GM21360 (cell line): Measurements from ENCODE around the gene CERT1.
A peak's percentile ranks its signal among the peaks of the same experiment; 100 is the strongest.
"Not testable (repeated sequence)": the region's sequence is repeated elsewhere in the genome, so short reads cannot be mapped to it uniquely, and the experiment has no call there.

ENCODE experiments used
- ATAC-seq: cut with Tn5 transposase; IDR thresholded peaks from one replicate; pipeline ENCODE4 v1.9.1; 2021; ENCODE audit warnings: mild to moderate bottlenecking, moderate library complexity; ENCODE audit not compliant: unreplicated experiment

Gene CERT1

GRCh38 chr5:75511435-75512382 is at the start of gene CERT1, which contains the start of gene POLK:
TSS of gene CERT1 (minus strand) at chr5:75511629. CDS start at chr5:75511207, 422 bp downstream.
TSS of gene POLK (plus strand) at chr5:75511891.
- ATAC-seq: peak; percentile 75

GRCh38 chr5:75560655-75561054 is 49.2 kb upstream of the CERT1 start:
- not testable (repeated sequence) for ATAC-seq

- ATAC-seq: no peak
Observed at GRCh38 chr5:75558981-75559632, 47.7 kb upstream of the CERT1 start.

DNA sequence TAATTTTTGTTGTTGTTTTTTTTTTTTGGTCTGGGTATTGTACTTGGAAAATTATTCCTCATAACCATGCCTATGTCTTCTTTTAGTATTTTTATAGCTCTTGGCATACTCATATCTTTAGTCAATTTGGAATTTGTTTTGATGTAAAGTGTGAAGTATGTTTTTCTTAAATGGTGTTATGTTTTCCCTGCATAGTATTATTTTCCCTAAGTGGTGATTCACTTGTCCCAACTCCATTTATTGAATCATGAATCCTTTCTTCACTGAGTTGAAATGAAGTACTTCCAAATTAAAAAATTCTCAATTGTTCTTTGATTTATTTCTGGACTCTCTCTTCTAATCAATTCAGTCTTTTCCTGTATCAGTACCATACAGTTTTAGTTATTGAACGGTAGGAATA is 46.8 kb upstream of the CERT1 start:
- no peak for ATAC-seq

DNA sequence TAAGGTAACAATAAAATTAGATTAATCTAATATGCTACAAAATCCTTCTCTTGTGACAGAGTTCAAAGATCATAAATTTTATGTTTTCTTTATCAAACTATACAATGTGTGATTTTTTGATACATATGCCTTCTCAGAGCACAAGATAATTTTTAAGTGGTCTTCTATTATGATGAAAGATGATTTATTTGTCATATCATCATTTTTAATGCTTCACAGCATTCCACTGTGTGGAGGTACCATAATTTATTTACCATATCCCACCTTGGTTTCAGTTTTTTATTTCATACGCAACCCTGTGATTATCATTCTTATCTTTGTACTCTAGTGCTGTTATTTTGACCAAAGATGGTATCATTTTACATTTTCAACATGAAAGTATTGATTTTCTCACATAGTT is 41.9 kb upstream of the CERT1 start:
- ATAC-seq: no peak

- no peak for ATAC-seq
Observed at GRCh38 chr5:75552764-75553163, 41.3 kb upstream of the CERT1 start.

DNA sequence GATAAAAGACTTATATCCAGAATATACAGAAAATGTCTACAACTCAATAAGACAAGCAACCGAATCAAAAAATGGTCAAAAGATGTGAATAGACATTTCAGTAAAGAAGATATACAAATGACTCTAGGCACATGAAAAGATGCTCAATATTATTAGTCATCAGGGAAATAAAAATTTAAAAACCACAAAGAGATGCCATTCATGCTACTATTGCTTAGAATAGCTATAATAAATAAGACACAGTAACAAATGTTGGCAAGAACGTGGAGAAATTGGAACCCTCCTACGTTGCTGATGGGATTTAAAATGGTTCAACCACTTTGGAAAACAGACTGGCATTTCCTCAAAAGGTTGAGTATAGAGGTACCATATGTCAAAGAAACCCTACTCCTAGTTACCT is 40.0 kb upstream of the CERT1 start:
- ATAC-seq: no peak

DNA sequence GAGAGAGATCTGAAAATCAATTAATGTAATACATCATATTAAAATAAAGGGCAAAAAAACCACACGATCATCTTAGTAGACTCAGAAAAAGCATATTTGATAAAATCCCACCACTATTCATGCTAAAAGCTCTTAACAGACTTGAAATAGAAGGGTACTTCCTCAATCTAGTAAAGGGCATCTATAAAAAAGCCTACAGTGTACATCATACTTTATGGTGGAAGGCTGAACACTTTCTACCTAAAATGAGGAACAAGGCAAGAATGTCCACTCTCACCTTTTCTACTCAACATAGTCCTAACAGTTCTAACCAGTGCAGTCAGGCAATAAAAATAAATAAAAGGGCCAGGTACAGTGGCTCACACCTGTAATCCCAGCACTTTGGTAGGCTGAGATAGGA is 39.2 kb upstream of the CERT1 start:
- ATAC-seq: no peak

DNA sequence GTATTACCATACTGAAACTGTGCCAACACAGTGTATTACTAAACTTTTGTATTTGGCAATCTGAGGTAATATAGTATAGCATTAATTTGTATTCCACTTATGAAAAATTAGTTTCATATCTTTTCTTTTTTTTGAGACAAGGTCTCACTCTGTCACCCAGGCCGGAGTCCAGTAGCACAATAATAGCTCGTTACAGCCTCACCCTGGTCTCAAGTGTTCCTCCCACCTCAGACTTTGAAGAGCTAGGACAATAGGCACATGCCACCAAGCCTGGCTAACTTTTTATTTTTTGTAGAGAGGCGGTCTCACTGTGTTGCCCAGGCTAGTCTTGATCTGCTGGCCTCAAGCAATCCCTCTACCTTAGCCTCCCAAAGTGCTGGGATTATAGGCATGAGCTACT is 36.4 kb upstream of the CERT1 start:
- ATAC-seq: no peak

DNA sequence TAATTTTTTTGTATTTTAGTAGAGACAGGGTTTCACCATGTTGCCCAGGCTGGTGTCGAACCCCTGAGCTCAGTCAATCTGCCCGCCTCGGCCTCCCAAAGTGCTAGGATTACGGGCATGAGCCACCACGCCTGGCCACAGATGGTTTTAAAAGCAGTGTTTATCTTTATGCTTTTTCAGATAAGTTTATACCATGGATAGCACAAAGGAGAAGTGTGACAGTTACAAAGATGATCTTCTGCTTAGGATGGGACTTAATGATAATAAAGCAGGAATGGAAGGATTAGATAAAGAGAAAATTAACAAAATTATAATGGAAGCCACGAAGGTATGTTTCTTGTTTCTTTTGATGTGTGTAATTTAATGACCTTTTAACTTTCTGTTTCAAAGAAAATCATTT is 35.4 kb upstream of the CERT1 start:
- no peak for ATAC-seq

DNA sequence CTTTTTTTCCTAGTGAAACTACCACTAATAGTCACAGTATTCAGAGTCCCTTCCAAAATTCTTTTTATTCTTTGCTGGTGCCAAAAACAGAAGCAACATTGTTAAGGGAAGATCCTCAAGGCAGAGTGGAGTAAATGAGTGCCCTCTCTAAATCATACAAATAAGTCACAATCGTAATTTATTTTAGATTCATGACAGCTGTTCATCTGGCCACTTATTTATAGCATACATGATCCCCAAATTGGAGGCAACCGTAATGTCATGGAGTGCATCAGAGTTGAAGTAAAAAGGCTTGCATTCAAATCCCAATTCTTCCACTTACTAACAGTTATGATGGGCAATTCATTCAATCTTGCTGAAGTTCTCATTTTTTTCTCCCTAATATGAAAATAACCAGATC is 33.7 kb upstream of the CERT1 start:
- ATAC-seq: no peak

- no peak for ATAC-seq
Observed at GRCh38 chr5:75538211-75538610, 26.8 kb upstream of the CERT1 start.

DNA sequence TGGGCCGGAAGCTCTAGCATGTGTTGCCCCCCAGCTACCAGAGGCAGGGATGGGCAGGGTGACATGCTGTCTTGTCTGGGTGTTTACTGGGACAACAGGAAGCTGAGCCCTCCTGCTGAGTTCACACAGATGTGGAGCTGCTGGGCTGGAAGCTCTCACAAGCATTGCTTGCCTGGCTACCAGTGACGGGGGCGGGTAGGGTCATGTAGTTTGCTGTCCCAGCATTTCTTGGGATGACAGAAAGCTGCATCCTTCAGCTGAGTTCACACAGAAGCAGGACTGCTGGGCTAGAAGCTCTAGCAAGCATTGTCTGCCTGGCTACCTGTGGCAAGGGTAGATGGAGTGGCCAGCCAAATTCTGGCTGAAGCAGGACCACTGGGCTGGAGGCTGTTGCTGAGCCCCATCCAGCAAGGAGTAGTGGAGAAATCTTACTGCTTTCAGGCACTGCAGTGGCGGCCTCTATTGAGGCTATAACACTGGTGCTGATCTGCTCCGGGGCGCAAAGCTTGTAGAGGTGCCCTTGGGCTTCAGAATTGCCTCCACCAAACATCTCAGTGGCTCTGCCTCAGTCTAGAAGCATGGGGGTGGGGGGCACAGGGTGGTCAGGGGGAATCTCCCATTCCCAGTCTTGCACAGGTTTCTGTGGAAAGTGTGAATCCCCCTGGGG is 25.4 kb upstream of the CERT1 start:
- no peak for ATAC-seq

GRCh38 chr5:75536147-75536546 is 24.7 kb upstream of the CERT1 start:
- ATAC-seq: no peak

DNA sequence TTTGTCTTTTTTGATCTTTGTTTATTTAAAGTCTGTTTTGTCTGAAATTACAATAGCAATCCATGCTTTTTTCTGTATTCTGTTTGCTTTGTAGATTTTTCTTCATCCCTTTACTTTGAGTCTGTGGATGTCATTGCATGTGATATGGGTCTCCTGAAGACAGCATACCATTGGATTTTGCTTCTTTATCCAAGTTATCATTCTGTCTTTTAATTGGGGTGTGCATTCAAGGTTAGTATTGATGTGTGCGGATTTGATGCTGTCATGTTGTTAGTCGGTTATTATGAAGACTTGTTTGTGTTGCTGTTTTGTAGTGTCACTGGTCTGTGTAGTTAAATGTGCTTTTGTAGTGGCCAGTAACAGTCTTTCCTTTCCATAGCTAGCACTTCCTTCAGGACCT is 23.3 kb upstream of the CERT1 start:
- ATAC-seq: no peak

DNA sequence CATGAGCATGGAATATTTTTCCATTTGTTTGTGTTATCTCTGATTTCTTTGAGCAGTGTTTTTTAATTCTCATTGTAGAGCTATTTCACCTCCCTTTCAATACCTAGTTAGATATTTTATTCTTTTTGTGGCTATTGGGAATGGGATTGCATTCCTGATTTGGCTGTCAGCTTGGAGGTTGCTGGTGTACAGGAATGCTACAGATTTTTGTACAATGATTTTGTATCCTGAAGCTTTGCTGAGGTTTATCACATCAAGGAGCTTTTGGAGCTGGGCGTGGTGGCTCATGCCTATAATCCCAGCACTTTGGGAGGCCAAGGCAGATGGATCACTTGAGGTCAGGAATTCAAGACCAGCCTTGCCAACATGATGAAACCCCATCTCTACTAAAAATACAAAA is 22.3 kb upstream of the CERT1 start:
- ATAC-seq: not testable (repeated sequence)

DNA sequence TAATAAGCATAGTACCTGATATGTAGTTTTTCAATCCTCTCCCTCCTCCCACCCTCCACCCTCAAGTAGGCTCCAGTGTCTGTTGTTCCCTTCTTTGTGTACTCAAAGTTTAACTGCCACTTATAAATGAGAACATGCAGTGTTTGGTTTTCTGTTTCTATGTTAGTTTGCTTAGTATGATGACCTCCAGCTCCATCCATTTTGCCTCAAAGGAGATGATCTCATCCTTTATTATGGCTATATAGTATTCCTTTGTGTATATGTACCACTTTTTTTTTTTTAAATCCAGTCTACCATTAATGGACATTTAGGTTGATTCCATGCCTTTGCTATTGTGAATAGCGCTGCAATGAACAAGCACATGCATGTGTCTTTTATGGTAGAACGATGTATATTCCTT is 20.8 kb upstream of the CERT1 start:
- ATAC-seq: no peak

DNA sequence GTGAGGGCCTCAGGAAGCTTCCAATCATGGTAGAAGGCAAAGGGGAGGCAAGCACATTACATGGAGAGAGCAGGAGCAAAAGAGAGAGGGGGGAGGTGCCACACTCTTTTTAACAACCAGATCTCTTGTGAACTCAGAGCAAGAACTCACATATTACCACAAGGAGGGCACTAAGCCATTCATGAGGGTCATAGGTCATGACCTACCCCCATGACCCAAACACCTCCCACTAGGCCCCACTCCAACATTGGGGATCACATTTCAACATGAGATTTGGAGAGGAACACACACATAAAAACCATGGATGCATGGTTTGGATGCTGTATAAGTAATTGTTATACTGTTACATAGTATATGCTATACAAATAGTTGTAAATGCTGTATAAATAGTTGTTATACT is 17.8 kb upstream of the CERT1 start:
- ATAC-seq: no peak

DNA sequence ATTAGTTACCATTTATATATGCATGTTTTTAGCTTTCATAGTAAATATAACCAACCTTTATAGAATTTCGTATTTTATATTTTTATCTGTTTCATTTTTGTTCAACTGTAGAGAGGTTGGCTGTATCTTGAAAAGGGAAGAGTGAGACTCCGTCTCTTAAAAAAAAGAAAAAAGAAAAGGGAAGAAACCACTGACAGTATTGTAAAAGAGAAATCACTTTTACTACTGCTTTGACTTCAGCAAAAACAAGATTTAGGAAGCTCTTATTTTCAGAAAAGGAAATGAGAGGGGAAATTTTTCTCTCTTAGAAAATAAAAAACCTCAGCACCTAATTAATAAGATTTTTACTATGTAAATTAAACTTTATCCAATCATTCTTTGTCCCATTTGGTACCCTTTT is 14.6 kb upstream of the CERT1 start:
- no peak for ATAC-seq

- ATAC-seq: no peak
Observed at GRCh38 chr5:75525344-75525743, 13.9 kb upstream of the CERT1 start.

- no peak for ATAC-seq
Observed at GRCh38 chr5:75524591-75524990, 13.2 kb upstream of the CERT1 start.

- peak; percentile 88 for ATAC-seq
Observed at GRCh38 chr5:75524071-75524470, 12.6 kb upstream of the CERT1 start.
